KMS-11 (cell line): ENCODE measurements around the gene FBLN1.

ENCODE experiments used
- H2AFZ ChIP-seq: fragments of 200-600 bp; sonication (generic); 2 replicates; pipeline ENCODE4 v1.6.1; 2016; ENCODE audit warnings: antibody characterized with exemption, mixed run types, low read depth
- H3K27ac ChIP-seq: fragments of 200-600 bp; sonication (generic); 2 replicates; pipeline ENCODE4 v1.6.1; 2016; ENCODE audit warnings: mild to moderate bottlenecking, mixed run types
- H3K27me3 ChIP-seq: fragments of 200-600 bp; sonication (generic); 2 replicates; pipeline ENCODE4 v1.6.1; 2017; ENCODE audit warnings: mild to moderate bottlenecking, low read depth, mixed run types, moderate library complexity; ENCODE audit not compliant: insufficient read depth
- H3K36me3 ChIP-seq: fragments of 200-600 bp; sonication (generic); 2 replicates; pipeline ENCODE4 v1.6.1; 2017; ENCODE audit warnings: mild to moderate bottlenecking, mixed run types; ENCODE audit not compliant: insufficient read depth
- H3K4me1 ChIP-seq: fragments of 200-600 bp; sonication (generic); 2 replicates; pipeline ENCODE4 v1.6.1; 2016; ENCODE audit warnings: mild to moderate bottlenecking, low read depth, mixed run types; ENCODE audit not compliant: poor library complexity, severe bottlenecking
- H3K4me2 ChIP-seq: fragments of 200-600 bp; sonication (generic); 2 replicates; pipeline ENCODE4 v1.7.0; 2016; ENCODE audit warnings: mild to moderate bottlenecking, mixed run types
- H3K4me3 ChIP-seq: fragments of 200-600 bp; sonication (generic); IDR thresholded peaks from 2 replicates; pipeline ENCODE4 v1.6.1; 2017; ENCODE audit warnings: low read depth, low read length, mixed read lengths; ENCODE audit not compliant: insufficient read depth
- H3K79me2 ChIP-seq: fragments of 200-600 bp; sonication (generic); 2 replicates; pipeline ENCODE4 v1.6.1; 2016; ENCODE audit warnings: low read depth, mixed run types; ENCODE audit not compliant: insufficient read depth
- H3K9ac ChIP-seq: fragments of 200-600 bp; sonication (generic); 2 replicates; pipeline ENCODE4 v1.6.1; 2016; ENCODE audit warnings: mild to moderate bottlenecking, mixed run types
- H4K20me1 ChIP-seq: fragments of 200-600 bp; sonication (generic); 2 replicates; pipeline ENCODE4 v1.6.1; 2016; ENCODE audit warnings: mild to moderate bottlenecking, mixed run types; ENCODE audit not compliant: insufficient read depth
- TF ChIP-seq, protein P1 (sequence below): fragments of 200-600 bp; sonication (generic); conservative IDR thresholded peaks from 2 replicates; pipeline ENCODE4 v1.6.1; 2017; ENCODE audit warnings: low read depth, mild to moderate bottlenecking, antibody characterized with exemption, low read length, moderate library complexity, mixed read lengths

Gene FBLN1

DNA sequence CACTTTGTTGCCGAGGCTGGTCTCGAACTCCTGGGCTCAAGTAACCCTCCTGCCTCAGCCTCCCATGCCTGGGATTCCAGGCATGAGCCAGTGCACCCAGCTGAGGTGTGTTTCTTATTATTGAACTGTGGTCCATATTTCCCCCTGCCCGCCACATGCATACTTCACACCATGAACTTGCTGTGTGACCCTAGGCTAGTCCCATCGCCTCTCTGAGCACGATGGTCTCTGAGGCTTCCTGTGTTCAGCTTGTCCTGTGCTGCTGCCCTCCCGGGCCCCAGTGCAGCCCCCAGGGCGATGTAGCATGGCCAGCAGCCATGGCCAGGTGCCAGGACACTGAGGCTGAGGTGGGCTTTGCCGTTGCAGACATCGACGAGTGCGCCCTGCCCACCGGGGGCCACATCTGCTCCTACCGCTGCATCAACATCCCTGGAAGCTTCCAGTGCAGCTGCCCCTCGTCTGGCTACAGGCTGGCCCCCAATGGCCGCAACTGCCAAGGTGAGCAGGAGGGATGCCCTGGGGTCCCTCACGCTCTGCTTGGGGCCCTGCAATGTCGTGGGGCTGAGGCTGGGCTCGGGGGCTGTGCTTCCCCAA, 45.7 kb downstream of the FBLN1 start:
- Histone ChIP-seq H3K9ac (no peak overlapping the region), H3K27ac (no peak overlapping the region), H2AFZ (no peak overlapping the region), H3K4me1 (no peaks in the 10 kb centered on the region), H3K4me2 (no peak overlapping the region), H3K36me3 (no peaks in the 10 kb centered on the region), H3K79me2 (no peaks in the 10 kb centered on the region), H3K4me3 (no peak overlapping the region), H4K20me1 (no peaks in the 10 kb centered on the region), H3K27me3 (peaks cover 26% of the 10 kb centered on the region)
- TF ChIP-seq, protein P1, sequence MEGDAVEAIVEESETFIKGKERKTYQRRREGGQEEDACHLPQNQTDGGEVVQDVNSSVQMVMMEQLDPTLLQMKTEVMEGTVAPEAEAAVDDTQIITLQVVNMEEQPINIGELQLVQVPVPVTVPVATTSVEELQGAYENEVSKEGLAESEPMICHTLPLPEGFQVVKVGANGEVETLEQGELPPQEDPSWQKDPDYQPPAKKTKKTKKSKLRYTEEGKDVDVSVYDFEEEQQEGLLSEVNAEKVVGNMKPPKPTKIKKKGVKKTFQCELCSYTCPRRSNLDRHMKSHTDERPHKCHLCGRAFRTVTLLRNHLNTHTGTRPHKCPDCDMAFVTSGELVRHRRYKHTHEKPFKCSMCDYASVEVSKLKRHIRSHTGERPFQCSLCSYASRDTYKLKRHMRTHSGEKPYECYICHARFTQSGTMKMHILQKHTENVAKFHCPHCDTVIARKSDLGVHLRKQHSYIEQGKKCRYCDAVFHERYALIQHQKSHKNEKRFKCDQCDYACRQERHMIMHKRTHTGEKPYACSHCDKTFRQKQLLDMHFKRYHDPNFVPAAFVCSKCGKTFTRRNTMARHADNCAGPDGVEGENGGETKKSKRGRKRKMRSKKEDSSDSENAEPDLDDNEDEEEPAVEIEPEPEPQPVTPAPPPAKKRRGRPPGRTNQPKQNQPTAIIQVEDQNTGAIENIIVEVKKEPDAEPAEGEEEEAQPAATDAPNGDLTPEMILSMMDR = no peak

DNA sequence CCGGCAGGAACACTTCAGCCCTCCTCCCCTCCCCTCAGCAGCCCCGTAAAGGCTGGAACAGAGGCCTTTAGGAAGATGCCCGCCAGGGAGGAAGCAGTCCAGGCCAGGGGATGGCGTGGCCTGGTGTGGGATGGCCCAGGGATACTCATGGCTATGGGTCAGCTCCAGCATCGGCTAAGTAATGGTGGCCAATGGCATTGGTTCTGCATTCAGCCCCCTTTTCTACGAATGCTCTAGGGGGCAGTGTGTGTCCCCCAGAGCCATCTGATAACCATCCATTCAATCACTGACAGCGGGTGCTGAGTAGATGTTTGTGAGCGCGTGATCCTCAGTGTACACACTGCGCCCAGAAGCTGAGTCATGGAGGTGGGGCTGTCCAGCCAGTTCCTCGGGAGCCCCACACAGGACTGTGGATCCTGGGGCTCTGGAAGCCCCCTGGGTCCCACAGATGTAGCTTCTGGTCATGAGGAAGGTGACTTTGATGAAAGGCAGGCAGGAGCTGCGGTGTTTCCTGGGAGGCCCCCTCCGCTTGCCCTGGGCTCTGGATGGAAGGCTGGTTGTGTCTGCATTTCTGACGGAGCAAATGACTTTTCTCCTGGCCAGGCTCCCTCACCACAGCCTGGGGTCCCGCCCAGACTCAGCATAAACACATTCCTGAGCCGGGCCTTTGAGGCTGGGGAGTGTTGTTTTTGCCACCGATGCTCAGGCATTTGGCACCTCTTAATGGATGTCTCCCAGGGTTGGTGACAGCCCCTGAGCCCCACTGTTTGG, 46.5 kb downstream of the FBLN1 start:
- no peak overlapping the region for H3K9ac ChIP-seq
- H3K27ac ChIP-seq = no peak overlapping the region
- no peak overlapping the region for H3K4me3 ChIP-seq
- no peaks in the 10 kb centered on the region for H3K36me3 ChIP-seq
- no peaks in the 10 kb centered on the region for H3K4me1 ChIP-seq
- no peaks in the 10 kb centered on the region for H4K20me1 ChIP-seq
- H3K4me2 ChIP-seq = no peak overlapping the region
- no peaks in the 10 kb centered on the region for H3K79me2 ChIP-seq
- H3K27me3 ChIP-seq = peaks cover 23% of the 10 kb centered on the region
- TF ChIP-seq, protein P1 = no peak
- H2AFZ ChIP-seq = no peak overlapping the region

DNA sequence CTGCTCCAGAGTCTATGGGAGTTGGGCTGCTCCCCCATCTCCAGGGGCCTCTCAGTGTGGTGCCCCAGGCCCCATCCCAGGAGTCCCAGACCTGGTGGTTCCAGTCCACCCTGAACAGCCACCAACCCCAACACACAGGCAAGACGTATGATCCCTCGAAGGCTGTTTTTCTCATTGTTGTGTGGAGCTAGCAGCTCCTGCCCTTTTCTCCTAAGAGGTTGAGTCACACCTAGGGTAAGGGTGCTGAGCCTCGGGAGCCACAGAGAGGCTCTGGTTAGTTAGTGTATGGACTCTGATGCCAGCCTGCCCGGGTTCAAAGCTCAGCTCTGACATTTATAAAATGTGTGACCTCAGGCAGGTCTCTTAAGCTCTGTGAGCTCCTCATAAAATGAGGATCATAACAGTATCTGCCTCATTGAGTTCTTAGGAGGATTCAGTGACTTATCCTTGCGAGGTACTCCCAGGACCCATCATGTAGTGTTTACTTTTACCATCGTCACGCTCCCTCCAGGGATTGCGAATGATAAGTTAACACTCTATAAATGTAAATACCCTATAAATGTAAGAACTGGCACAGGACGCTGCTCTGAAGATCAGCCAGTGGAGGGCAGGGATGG, 47.2 kb downstream of the FBLN1 start:
- Histone ChIP-seq H3K4me2 (no peak overlapping the region), H3K9ac (no peak overlapping the region), H3K36me3 (no peaks in the 10 kb centered on the region), H2AFZ (no peak overlapping the region), H3K27ac (no peak overlapping the region), H3K27me3 (peaks cover 18% of the 10 kb centered on the region), H3K4me3 (no peak overlapping the region), H3K4me1 (no peaks in the 10 kb centered on the region), H4K20me1 (no peaks in the 10 kb centered on the region), H3K79me2 (no peaks in the 10 kb centered on the region)
- TF ChIP-seq, protein P1 = no peak

DNA sequence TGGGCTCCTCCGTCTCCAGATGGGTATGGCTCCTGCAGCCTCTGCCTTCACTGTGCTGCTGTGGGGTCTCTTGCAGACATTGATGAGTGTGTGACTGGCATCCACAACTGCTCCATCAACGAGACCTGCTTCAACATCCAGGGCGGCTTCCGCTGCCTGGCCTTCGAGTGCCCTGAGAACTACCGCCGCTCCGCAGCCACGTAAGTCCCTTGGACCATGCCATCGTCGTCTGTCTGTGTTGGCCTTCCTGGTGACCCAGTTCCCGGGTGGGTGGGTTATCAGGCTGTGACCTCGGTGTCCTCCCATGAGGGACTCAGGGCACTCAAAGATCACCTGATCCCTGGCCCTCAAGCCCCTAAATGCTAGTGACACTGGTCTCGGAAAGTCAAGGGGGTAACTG, 47.7 kb downstream of the FBLN1 start:
- Histone ChIP-seq H4K20me1 (no peaks in the 10 kb centered on the region), H3K4me1 (no peaks in the 10 kb centered on the region), H2AFZ (no peak overlapping the region), H3K9ac (no peak overlapping the region), H3K4me3 (no peak overlapping the region), H3K27me3 (peaks cover 15% of the 10 kb centered on the region), H3K36me3 (no peaks in the 10 kb centered on the region), H3K27ac (no peak overlapping the region), H3K4me2 (no peak overlapping the region), H3K79me2 (no peaks in the 10 kb centered on the region)
- TF ChIP-seq, protein P1 = no peak
